Suprapubic skin (tissue), 4 donors: ENCODE results near the gene C1orf226.

Experiments
- POLR2A ChIP-seq, 2 donors: fragments of 450-650 bp; IDR thresholded peaks; one replicate each; pipeline ENCODE4 v1.6.1; 2017; ENCODE audit warnings: antibody characterized with exemption in 2 of 2, mild to moderate bottlenecking in 2 of 2, moderate library complexity in 2 of 2
- POLR2AphosphoS5 ChIP-seq, 3 donors: sonication (generic); formaldehyde crosslinking; IDR thresholded peaks; one replicate each; pipeline ENCODE4 v1.6.1; 2017; ENCODE audit warnings: antibody characterized with exemption in 3 of 3
- TF ChIP-seq, protein P1 (sequence below), 2 donors: fragments of 200-600 bp in 1 of 2; fragments of 450-650 bp in 1 of 2; sonication (generic) in 1 of 2; IDR thresholded peaks; one replicate each; pipeline ENCODE4 v1.5.1; 2016 to 2019; ENCODE audit warnings: antibody characterized with exemption in 2 of 2, mild to moderate bottlenecking in 1 of 2, moderate library complexity in 1 of 2

- TF ChIP-seq POLR2AphosphoS5 (IDR thresholded peaks at IDR 0.05) = no peak
- TF ChIP-seq, protein P1, sequence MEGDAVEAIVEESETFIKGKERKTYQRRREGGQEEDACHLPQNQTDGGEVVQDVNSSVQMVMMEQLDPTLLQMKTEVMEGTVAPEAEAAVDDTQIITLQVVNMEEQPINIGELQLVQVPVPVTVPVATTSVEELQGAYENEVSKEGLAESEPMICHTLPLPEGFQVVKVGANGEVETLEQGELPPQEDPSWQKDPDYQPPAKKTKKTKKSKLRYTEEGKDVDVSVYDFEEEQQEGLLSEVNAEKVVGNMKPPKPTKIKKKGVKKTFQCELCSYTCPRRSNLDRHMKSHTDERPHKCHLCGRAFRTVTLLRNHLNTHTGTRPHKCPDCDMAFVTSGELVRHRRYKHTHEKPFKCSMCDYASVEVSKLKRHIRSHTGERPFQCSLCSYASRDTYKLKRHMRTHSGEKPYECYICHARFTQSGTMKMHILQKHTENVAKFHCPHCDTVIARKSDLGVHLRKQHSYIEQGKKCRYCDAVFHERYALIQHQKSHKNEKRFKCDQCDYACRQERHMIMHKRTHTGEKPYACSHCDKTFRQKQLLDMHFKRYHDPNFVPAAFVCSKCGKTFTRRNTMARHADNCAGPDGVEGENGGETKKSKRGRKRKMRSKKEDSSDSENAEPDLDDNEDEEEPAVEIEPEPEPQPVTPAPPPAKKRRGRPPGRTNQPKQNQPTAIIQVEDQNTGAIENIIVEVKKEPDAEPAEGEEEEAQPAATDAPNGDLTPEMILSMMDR (IDR thresholded peaks at IDR 0.05) = no peak
- TF ChIP-seq POLR2A (IDR thresholded peaks at IDR 0.05) = no peak
Measured at GRCh38 chr1:162333991-162334390, 47.5 kb upstream of the C1orf226 start.
